Fibroblast of skin of back (primary cell): ENCODE data around the gene SVOP.

ENCODE experiments used
- DNase-seq: peaks from one replicate; pipeline ENCODE4 v3.0.0-alpha.2; 2013

The SVOP gene

DNA sequence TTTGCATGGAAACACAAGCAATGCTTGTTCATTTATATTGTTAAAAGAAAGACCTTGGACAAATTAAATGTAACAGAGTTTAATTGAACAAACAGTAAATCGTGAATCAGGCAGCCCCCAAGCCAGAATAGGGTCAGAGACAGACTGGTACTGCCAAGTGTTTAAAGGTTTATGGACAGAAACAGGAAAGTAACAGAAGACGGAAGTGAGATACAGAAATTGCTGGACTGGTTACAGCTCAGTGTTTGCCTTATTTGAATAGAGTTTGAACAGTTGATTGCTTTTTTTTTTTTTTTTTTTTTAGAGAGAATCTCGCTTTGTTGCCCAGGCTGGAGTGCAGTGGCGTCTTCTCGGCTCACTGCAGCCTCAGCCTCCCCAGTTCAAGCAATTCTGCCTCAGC lies 90.7 kb downstream of the SVOP start:
- DNase-seq: no peak

DNA sequence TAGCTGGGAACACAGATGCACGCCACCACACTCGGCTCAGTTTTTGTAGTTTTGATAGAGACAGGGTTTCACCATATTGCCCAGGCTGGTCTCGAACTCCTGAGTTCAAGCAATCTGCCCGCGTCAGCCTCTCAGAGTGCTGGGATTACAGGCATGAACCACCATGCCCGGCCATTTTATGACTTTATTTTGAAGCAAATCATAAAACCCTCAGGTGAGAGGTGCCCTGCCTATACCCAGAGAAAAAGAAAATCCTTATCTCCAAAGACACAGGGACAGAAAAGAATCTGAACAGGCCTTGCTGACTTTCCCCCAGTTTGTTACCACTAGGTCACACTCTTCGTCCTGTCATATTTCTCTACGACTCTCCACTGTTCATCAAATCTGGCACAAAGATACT lies 92.2 kb downstream of the SVOP start:
- no peak for DNase-seq

- DNase-seq: no peak
These were observed 98.0 kb downstream of the SVOP start for GRCh38 chr12:108922918-108923317.

- no peak for DNase-seq
These were observed 98.9 kb downstream of the SVOP start for GRCh38 chr12:108921946-108922345.

DNA sequence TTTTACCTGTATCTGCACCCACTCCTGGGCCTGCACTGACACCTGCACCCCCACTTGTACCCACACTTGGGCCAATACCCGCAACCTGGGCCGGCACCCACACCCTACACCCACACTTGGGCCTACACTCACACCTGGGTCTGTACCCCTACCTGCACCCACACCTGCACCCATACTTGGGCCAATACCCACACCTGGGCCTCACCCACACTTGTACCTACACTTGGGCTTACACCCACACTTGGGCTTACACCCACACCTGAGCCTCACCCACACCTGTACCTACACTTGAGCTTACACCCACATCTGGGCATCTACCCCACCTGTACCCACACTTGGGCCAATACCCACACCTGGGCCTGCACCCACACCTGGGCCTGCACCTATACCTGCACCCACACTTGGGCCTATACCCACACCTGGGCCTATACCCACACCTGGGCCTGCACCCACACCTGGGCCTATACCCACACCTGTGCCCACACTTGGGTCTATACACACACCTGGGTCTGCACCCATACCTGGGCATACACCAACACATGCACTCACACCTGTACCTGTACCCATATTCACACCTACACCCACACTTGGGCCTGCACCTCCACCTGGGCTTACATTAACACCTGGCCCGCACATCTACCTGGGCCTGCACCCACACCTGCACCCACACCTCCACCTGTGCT lies 101.8 kb downstream of the SVOP start:
- DNase-seq: no peak

DNA sequence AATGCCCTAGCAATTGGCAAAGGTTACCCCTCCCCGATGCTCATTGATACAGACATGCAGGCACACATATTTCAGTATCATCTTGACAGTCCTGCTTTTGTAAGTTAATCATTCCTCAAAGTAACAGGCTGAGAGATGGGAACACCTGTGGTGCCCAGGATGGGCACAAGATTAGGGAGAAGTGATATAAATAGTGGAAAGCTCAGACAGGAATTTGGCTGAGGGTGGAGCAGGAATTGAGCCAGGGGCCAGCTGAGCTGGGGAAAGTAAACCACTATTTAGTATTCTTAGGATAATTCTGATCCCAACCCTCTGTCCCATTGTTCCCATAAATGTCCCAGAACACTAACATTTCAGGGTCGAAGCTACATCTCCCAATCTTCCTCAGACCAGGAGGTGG lies 102.7 kb downstream of the SVOP start:
- DNase-seq: no peak

GRCh38 chr12:108916336-108916735 lies 104.5 kb downstream of the SVOP start:
- DNase-seq: no peak

- no peak for DNase-seq
These were observed 105.2 kb downstream of the SVOP start for GRCh38 chr12:108915632-108916133.

GRCh38 chr12:108914121-108914531 lies 106.7 kb downstream of the SVOP start:
- DNase-seq: peak; percentile 17

GRCh38 chr12:108912361-108912760 lies 108.5 kb downstream of the SVOP start:
- DNase-seq: no peak

DNA sequence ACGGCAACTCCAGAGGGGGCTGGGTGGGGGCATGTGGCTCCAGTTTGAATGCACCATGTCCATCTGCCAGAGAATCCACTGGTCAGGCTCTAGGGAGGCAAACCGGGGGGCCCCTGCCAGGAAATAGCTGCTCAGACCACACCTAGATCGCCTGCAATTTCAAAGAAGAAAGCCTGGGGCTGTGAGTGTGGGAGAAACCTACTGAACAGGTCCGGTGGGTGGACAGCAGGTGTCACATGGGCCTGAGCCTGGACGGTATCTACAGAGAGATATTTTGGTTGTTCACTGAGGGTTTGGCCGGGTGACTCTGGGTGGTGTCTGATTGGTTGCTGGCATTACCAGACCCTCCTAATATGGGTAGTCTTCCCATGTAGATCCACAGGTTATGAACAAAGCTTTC lies 109.0 kb downstream of the SVOP start:
- DNase-seq: no peak

DNA sequence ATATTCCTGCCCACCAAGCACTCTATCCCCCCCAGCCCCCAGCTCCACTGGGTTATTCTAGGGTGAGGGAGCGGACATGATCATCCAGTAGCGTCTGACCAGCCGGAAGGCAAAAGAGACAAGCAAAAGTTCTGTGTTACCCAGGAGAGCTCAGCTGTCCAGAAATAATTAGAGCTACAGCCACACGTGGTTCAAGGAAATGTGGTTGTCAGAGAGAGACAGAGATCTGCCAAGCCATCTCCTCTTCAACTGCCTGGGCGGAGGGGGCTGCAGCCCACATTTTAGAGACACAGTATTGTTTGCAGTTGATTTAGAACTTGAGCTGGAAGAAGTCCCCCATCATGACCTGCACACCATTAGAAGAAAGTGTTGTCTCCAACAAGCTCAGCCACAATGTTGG lies 110.5 kb downstream of the SVOP start:
- DNase-seq: no peak

DNA sequence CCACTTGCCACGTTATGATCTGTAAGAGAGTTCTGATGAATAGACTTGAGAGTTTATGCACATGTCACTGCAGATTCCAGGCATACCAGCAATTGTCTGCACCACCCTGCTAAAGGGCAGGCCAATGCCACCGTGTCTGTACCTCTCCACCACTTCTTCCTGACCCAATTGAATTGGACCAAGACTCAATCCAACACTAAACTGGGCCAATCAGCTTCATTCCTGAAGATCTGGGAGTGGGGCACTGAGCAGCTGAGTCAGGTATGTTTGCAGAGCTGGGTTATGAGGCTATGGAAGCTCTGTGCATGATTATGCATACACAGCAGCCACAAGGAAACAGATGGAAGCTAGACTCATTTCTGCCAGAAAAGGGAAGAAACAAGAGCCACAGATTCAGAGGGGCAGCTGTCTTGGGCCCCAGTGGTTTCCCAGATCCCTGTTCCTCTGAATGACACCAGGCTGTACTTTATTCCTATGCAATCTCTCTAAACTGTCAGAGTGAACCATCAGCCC lies 113.0 kb downstream of the SVOP start:
- DNase-seq: peak; percentile 32

DNA sequence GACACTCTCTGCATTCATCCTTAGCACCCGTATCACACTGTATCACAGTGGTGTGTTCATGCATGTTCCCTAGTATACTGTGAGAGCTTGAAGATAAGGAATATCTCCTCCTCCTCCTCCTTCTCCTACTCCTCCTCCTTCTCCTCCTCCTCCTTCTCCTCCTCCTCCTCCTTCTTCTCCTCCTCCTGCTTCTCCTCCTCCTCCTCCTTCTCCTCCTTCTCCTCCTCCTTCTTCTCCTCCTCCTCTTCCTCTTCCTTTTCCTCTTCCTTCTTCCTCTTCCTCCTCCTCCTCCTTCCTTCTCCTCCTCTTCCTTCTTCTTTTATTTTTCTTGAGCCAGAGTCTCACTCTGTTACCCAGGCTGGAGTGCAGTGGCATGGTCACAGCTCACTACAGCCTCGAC lies 113.9 kb downstream of the SVOP start:
- no peak for DNase-seq

GRCh38 chr12:108905725-108906124 lies 115.1 kb downstream of the SVOP start:
- no peak for DNase-seq

DNA sequence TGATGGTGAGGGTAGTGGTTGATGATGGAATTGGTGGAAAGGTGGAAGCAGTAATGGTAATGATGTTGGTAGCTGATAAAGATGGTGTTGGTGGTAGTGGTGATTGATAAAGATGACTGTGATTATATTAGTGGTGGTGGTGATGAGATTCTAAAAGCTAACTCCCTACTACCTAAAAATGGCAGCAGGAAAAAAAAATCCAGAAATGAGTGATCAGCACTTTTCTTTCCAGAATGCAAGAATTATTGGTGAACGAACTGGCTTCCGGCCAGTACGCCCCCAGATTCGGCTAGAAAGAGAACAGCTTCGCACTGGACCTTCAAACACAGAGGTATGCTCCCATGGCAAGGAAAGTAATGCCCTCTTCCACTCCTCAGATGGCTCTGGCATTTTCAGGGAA lies 121.7 kb downstream of the SVOP start:
- no peak for DNase-seq

DNA sequence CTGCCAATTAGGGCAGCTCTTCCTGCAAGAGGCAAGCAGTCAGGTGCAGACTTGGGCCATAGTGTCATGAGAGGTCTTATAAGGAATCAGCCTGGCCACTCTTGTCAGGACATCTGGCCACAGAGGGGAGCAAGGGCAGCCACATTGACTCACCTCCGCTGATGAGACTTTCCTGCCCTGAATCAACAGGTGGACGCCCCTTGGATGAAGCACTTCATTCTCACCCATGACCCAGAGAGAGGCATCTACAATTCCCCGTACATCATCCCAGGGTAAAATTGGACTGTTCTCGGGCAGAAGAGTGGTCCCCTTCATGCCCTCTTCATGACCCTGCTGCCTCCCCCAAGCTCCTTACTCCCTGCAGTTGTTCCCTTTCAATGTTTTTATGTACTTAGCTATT lies 124.1 kb downstream of the SVOP start:
- no peak for DNase-seq

- no peak for DNase-seq
These were observed 124.5 kb downstream of the SVOP start for GRCh38 chr12:108896336-108896735.

- DNase-seq: no peak
These were observed 125.6 kb downstream of the SVOP start for GRCh38 chr12:108895220-108895802.

DNA sequence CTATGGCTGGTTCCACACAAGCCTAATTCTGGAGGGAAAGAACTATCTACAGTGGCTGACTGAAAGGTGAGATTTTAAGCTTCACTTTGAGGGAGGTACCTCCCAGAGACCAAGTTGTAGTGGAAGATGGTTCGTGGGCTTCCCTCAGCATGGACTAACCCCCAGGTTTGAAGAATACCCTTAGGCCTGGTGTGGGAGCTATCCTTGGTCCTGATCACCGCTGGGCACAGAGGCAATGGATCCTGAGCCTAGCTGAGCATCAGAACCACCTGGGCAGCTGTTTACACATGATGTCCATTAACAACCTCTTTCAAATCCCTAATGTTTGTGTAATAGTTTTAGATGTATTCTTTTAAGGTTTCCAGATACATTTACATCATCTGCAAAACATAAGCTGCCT lies 130.7 kb downstream of the SVOP start:
- peak; percentile 22 for DNase-seq

DNA sequence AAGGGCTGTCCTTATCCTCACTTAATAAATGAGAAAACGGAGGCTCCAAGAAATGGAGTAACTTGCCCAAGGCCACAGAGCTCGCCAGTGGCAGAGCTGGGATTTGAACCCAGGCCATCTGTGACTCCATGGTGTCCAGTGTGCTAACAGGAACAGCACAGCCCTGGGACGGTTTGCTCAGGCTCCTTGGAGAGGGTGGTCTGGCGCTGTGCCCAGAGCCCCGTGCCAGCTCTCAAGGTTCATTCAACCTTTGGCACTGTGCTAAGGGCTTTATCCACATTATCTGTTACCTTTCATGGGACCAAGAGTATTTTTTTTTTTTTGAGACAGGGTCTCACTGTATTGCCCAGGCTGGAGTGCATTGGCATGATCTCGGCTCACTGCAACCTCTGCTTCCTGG lies 132.8 kb downstream of the SVOP start:
- DNase-seq: no peak

DNA sequence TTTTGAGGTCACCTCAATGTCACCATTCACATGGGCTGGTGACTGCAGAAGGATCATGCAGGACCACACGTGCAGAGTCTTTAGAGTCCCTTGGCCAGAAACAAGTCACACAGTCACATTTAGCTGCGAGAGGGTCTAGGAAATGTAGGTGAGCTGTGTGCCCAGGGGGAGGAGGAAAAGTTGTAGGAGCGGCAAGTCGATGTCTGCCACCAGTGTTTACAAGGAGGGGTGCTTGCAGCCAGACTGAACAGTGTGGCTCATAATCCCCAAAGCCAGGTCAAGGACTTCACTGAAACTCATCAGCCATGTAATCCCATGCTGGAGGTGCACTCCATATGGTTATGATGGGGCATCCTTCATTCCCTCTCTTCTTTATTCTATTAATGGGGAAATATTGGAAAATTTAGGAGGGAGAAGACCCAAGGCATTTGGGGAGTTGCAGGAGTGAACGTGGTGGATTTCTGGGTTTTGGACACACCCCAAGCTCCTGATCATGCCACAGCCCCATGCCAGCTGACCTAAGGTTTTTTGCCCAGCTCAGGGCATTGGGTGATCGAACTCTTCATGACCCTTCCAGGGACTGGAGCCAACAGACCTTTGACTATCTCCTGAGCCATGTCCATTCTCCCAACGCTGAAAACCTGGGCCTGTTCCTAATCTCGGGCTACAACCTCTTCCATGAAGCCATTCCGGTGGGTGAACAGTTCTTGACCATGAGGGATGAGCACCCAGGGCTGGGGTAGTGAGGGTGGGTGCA lies 133.8 kb downstream of the SVOP start:
- DNase-seq: no peak
